ENCODE results near the gene SYNJ2.

Gene SYNJ2

DNA sequence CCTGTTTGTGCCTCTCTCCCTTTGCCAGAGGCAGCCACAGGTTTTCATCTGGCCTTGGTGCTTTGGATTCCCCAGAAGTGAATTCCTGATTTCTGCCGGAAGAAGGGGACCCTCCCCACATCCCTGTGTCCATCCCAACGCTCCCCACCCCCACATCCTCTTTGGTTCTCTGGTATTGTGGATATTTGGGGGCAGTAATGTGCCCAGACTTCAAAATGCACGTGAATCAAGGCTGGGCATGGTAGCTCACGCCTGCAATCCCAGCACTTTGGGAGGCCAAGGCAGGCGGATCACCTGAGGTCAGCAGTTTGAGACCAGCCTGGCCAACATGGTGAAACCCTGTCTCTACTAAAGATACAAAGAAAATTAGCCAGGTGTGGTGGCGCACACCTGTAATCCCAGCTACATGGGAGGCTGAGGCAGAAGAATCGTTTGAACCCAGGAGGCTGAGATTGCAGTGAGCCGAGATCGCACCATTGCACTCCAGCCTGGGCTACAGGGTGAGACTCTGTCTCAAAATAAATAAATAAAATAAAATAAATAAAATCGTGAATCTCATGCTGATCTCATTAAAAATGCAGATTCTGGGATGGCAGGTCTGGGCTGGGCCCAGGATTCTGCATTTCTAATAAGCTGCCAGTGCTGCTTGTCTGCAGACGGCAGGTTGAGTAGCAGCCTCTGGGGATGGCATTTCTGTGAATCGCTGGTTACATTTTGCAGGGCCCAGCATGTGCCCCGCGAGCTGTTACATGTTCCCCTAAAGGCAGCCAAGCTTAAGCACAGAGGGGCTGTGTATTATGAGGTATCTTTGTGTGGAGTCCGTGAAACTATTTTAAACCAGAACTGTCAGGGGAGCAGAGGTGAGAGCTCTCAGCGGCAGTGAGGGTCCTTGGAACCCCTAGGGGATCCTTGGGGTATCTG, 49.0 kb downstream of the SYNJ2 start:
- DNase-seq, result no peak

DNA sequence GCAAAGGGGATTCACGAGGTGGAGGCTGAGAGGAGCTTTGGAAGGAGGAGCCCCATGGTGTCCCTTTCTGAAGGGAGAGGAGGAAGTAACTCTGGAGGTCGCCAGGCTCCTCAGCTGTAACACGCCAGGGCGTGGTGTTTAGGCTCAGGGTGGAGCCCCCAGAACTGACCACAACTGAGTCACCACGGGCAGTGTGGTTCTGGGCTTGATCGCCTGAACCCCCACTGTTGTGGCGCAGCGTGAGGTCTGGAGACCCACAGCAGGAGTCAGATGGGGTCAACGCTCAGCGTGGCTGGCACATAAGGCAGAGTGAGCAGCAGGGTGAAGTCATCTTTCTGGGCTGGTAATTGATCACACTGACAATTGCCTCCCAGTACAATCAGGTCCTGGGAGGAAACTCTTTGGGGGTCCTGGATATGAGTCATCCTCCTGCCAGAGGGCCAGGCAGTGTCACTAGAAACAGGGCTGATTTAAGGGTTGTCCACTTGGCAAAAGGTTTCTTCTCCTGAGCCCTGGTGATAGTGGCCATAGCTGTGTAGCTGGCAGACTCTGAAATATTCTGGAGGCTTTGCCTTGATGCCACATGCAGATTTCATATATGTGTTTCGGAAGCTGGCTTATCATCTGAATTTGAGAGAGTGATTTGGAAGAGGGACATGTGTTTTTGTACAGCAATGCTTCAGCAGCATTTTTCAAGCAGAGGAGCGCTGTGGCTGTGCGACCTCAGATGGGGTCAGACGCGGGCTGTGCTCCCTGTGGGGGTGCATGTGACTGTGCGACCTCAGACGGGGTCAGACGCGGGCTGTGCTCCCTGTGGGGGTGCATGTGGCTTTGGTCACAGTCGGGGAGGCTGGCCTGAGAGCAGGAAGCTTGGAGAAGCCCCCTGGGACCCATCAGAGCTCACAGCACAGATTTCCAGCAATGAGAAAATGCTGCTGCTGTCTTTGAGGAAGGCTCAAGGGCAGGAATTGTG, 50.0 kb downstream of the SYNJ2 start:
- DNase-seq, result peak; percentile 31 to 79

DNA sequence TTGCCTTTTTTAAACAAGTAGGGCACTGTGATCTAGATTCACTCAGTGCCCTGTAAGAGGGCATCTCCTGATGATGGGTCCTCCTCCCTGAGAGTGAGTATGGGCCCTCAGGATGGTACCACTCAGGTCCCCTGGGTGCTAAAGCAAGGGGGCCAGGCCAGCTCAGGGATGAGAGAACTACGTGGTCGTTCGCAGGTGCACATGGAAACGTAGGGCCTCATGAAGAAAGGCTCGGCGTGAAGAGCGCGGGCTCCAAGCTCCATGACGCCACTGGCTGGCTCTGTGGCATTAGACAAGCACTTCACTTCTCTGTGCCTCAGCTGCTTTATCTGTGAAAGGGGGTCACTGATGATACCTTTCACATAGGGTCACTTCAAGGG, 50.7 kb downstream of the SYNJ2 start:
- no peak for DNase-seq

DNA sequence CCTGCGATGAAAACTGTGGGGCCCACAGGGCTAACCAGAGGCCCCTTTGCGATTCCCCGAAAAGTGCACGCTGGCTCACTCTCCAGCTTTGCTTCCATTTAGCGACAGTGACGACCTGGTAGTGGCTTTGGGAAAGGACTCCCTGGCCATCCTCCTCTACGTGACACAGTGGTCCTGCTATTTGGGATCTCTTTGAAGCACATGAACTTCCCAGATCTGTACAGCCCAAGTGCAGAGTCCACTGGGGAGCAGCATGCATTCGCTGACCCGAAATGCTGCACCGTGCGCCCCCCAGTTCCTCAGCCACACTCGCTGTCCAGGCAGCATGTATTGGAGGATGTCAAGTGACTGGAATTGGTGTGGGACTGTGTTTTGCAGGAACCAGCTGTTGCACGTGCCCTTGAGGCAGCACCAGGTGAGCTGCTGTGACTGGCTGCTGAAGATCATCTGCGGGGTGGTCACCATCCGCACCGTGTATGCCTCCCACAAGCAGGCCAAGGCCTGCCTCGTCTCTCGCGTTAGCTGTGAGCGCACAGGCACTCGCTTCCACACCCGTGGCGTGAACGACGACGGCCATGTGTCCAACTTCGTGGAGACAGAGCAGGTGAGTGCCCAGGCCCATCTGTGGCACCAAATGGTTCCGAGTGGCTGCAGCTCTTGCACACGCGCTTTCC, 51.6 kb downstream of the SYNJ2 start:
- DNase-seq, result no peak

DNA sequence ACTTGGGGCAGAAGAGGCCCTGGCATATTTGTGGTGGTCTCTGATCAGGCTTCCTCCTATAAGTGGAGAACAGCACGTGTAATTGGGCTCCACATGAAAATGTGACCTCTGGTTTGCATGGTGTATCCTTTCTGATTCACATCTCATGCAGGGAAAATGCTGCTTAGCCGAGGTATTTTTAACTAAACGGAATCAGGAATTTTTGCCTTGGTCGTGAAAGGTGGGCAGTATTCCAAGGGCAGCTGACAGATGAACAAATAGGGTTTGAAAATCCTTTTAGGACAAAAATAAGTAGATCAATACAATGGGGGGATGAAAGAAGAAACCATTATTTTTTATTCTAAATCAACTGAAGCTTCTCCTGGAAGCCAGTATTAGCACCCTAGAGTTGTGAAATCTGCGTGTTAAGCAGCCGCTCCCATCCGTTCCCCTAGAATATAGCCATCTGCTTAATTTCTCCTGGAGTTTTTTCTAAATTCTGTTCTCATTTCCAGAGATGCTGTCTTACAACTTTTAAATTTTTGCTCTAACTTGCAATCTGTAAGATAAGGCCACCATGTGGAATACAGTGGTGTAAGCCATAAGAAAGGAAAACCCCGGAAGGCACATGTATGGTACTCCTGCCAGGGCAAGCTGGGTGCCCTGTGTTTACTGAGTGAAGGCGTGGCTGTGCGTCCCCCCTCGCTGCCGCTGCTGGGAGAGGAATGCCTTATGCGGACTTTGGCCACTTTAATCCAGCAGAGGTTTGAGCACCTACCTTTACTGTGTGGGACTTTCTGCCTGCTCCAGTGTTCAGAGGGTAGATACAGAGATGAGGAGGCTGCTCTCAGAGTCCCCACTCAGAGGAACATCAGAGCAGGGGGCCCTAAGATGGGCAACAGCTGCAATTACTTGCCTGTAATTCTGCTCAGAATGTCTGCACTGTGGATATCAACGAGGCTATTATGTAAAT, 52.4 kb downstream of the SYNJ2 start:
- no peak for DNase-seq

DNA sequence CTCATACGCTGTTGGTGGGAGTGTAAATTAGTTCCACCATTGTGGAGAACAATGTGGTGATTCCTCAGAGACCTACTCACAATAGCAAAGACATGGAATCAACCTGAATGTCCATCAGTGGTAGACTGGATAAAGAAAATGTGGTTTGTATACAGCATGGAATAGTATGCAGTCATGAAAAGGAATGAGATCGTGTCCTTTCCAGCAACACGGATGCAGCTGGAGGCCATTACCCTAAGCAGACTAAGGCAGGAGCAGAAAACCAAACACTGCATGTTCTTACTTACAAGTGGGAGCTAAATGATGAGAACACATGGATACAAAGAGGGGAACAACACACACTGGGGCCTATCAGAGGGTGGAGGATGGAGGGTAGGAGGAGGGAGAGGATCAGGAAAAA, 54.6 kb downstream of the SYNJ2 start:
- DNase-seq, result no peak

DNA sequence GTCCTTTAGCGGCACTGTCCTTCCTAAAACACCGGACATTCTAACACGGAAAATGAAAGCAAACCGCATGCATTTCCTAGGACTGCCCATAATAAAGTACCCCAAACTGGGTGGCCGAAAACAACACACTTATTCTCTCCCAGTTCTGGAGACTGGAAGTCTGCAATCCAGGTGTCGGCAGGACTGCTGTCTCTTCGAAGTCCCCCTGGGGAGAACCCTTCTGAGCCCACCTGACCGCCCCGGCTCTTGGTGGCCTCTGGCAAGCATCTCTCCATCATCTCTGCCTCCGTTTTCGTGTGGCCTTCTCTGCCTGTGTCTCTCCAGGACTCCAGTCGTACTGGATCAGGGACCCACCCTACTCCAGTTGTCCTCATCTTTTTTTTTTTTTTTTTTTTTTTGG, 55.4 kb downstream of the SYNJ2 start:
- DNase-seq, result no peak

DNA sequence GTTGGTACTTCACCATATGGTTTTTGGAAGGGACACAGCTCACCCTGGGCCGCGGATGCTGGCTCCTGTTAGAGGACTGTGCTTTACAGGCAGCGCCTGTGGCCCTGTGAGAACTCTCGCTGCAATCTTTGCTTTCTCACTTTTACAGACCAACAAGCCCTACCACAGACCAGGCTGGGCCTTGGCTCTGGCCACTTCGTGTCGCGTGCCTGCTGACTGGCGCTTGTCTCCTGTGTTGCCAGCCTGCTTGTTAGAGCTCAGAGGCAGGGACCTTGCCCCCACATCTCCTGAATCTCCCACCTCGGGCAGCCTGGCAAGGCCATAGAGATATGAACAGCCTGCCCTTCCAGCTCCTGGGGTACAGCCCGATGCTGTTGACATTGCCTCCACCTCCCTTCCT, 56.1 kb downstream of the SYNJ2 start:
- DNase-seq, result no peak

DNA sequence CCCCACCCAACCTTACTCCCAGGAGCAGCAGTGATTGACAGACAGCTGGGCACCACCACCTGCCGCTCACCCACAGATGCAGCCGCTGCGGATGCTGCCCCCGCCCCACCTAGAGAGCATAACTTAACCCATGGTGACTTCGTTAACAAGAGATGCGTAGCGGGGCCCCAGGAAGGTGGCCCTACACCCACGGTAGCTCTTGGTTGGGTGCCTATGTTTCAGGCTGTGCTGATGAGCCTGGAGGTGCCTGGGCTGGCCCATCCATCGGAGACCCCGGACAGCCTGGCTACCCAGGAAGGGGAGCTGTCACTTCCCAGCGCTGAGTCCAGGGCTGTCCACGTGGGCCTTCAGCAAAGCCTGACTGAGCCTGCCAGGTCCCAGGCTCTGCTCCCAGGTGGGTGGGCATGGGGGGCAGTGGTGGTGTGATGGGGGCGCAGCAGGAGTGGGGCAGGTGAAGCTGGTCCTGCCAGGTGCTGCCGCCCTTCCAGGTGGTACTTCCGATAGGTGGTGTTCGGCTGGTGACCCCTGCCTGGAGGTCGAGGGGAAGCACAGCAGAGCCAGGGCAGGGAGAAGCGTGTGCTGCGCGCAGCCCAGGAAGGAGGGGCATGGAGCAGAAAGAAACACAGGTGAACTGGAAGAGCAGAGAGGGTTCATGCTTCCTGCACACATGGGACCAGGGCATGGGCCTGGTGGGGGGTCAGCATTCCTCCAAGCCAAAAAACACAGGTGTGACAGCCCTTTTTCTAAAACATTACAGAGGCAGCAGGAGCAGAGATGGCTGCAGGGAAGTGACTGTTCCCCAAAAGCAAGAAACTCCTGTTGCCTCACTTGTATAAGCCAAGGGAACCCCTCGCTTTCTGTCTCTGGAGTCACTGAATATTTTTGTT, 56.9 kb downstream of the SYNJ2 start:
- no peak for DNase-seq

DNA sequence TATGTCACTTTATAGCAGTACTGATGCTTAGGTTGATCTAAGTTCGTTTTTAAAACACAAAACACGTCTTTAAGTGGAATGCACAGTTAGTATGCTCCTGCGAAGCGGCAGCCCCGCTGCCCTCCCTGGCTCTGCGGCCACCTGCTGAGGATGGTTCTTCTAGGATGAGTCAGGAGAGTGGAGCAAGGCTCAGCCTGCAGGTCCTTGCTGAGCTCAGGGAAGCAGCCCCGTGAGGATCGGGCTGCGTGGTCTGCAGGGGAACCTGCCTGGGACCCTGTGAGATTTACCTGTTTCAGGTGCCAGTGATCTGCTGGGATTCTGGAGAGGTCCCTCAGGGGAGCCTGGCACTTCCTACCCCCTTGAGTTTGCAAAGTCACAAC, 57.5 kb downstream of the SYNJ2 start:
- no peak for DNase-seq

DNA sequence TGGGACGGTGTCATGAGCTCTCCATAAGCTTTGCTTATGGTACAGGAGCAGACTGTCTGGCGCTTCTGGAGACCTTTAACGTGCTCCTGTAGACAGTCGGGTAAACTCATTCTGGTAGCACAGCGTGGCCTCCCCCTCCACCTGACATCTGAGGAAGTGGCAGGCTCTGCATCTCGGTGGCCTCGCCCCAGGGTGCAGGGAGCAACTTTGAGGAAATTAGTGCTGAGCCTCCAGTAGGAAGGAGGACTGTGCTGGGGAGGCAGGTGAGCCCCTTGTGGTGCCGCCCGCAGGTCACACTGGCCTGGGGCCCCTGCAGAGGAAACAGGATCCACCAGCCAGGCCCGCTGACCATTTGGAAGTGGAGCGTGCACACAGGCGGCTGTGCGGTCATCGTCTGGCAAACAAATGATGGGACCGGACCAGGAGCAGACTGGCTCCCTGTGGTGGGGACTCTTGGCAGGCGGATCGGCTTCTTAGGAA, 57.9 kb downstream of the SYNJ2 start:
- no peak for DNase-seq

DNA sequence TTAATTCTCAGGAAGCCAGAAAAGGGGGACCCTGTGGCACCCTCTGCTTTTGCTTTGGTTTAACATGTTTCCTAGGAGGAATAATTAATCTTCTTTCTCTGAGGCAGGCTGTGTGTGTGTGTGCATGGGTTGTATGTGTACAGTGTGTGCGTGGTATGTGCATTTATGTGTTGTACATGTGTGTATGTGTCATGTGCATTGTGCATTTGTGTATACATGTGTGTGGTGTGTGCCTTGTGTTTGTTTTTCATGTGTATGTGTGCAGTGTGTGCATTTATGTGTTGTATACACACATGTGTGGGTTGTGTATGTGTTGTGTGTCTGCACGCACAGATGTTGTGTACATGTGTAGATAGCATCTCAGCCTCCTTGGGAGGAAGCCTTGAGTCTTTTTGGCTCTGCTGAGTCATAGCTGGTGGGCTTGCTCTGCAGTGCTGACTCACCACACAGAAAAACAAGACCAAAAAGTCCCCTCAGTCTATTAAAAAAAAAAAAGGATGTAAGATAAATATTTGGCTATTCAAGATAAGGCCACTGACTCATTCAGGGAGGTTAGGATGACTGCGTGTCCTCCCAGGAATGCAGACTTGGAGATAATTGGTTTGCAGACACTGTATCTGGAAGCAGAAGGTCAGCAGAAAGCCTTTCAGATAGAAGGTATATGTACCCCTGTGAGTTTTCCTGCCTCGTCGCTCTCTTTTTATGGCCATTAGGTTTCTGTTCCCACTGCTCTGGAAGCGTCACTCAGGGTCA, 58.6 kb downstream of the SYNJ2 start:
- peak in 1 of 2 donors; percentile 43 for DNase-seq

DNA sequence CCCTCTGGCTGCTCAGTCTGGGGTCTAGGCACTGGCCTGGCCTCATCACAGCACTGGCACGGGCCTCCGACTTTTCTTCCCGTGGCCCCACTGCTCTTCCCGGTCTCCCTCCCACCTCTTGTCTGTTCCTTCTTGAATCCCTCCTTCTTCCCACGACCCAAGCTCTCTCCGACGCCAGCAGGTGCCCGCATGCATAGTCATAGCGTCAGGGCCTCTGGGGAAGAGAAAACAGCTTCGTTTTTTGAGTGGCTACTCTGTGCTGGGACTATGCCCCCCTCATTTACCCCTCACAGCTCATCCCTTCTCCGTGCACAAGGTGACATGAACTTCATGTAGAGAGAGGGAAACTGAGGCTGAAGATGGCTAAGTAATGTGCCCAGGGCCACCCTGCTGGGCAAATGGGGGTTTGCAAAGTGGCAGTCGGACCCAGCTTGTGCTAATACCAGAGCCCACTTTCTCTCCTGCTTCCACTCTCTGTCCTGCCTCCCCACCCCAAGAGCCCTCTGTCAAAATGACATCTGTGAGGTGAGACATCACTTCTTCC, 59.2 kb downstream of the SYNJ2 start:
- no peak for DNase-seq

DNA sequence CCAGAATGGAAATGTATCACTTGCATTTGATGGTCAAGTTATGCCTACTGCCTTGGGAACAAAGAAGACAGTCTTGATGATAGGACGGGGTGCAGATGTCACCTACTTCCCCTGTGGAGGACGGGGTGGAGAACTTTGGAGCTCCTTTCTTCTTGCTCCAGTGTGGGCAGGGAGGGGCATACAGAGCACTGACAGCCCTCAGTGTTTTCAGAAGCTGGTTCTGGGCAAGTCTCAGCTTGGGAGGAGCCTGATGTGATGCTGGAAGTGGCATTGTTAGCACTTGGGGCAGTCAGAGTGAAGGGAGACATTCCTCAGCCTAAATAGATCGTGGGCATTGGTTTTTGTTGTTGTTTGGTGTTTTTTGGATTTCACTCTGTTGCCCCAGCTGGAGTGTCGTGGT, 59.7 kb downstream of the SYNJ2 start:
- DNase-seq, result no peak

DNA sequence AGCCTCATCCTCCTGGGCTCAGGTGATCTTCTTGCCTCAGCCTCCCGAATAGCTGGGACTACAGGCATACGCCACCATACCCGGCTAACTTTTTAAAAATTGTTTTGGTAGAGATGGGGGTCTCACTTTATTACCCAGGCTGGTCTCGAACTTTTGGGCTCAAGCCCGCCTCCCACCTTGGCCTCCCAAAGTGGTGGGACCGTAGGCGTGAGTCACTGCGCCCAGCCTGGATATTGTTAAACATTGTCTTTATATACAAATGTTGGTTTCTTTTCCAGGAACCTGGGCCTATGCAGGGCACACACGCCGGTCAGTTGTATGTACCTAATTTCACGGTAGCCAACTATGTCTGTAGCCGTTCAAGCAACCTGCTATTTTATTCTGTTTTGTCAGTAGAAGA, 60.1 kb downstream of the SYNJ2 start:
- no peak for DNase-seq

DNA sequence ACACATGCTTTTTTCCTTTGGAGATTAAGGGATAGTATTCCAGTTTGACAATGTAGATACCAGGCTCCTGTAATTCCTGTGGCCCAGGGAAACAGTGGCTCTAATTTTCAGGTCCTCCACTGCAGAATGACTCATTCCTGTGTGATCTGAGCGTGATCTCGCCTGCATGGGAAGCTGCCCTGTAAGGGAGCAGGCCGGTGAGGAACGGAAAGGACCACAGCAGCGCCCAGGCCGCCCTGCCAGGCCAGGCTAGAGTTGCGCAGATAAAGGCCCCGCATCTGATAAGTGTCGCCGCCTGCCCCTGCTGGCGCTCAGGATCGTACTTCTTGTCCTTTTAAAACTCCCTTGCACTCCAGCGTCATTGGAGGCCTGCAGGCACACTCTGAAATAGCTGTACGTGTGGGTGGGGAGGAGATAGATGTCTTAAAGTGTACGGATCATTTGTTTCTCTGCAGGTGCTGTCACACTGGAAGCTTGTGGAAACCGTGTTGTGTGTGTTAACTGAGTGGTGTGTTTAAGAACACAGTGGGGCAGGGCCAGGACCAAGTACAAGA, 60.7 kb downstream of the SYNJ2 start:
- no peak for DNase-seq

DNA sequence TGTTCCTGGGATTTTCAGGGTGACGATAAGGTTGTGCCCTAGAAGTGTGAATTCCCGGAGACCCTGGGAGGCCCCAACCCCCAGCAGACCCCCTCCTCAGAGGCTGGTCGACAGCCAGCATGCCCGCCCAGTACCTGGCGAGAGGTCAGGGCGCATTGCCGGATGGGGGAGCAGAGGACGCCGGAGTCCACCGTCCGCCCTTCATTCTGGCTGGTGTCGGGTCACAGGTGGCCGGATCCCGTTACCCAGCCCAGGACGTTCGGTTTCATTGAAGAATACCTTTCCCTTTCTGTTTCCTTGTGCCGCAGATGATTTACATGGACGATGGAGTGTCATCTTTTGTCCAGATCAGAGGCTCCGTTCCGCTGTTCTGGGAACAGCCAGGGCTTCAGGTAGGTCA, 61.3 kb downstream of the SYNJ2 start:
- no peak for DNase-seq

DNA sequence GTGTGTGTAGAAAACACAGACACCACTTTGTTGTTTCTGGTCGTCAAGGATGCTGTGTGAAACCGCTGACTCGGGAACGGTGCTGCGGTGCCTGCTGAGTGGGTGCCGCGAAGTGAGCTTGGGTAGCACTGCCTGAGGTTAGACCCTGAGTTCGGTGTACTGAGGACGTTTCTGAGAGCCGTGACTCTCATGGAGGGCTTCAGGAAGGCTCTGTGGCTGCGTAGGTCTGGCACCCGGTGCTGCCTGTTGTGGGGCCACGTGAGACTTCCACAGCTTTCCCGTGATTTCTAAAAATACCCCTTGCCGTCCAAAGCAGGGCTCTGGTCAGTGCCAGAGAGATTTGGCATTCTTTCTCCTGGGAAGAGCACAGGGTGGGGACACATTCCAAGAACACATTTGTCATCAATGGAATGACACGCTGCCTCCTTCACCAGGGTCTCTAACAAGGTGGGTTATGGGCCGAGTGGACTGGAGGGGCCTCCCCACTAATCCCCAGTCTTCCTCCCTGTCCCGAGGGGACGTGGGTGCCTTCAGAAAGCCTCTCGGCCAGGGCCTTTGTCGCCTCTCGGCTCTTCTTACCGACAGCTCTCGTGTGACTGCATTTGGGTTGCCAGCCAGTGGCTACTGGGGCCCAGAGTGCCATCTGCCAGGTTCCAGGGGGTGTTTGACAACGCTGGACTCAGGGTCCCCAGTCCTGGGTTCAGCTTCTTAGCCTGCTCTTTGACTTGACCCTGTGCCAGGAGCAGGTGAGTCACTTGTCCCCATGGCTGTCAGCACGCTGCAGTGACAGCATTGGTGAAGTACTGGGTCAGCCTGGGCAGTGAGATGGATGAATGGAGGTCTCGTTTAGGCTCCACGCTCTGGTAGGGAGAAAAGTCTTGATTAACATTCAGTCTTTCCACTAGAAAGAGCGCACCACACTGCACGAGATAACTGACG, 62.2 kb downstream of the SYNJ2 start:
- no peak for DNase-seq

Data from CD4-positive, alpha-beta T cell treated with Interleukin-4 for 1 hour (primary cell).